Psoas muscle (tissue), 8 donors: ENCODE results near the gene RING1. TPM values are rescaled to one million over a fixed set of nuclear protein-coding genes. Genes with fewer than 3 reads are reported as not detected.

Experiments used
- ATAC-seq, 4 donors: fragments of 200-7000 bp; cut with Tn5 transposase; one replicate each; pipeline ENCODE4 v1.9.1; 2020; ENCODE audit warnings: moderate library complexity in 3 of 4, mild to moderate bottlenecking in 2 of 4
- DNase-seq, 2 donors: peaks; one replicate each; pipeline ENCODE4 v3.0.0-alpha.2; 2020
- H3K27ac ChIP-seq: fragments of 200-600 bp; one replicate; pipeline ENCODE4 v1.8.0; 2022
- H3K27me3 ChIP-seq, 3 donors: fragments of 200-600 bp in 1 of 3; one replicate each; pipeline versions ENCODE4 v1.6.1 to v1.8.0; 2013 to 2022; ENCODE audit warnings: low read length in 2 of 3, mild to moderate bottlenecking in 2 of 3, moderate library complexity in 1 of 3; ENCODE audit not compliant: insufficient read depth in 3 of 3
- H3K36me3 ChIP-seq, 2 donors: fragments of 200-600 bp in 1 of 2; one replicate each; pipeline versions ENCODE4 v1.6.1 to v1.8.0; 2013 to 2022; ENCODE audit warnings: low read depth in 1 of 2, mild to moderate bottlenecking in 1 of 2, moderate library complexity in 1 of 2; ENCODE audit not compliant: insufficient read depth in 1 of 2
- H3K4me1 ChIP-seq: fragments of 200-600 bp; one replicate; pipeline ENCODE4 v1.8.0; 2022
- H3K4me3 ChIP-seq: fragments of 200-600 bp; one replicate; pipeline ENCODE4 v1.8.0; 2022; ENCODE audit warnings: mild to moderate bottlenecking
- H3K9me3 ChIP-seq: fragments of 200-600 bp; one replicate; pipeline ENCODE4 v1.8.0; 2022
- CTCF ChIP-seq: fragments of 200-600 bp; IDR thresholded peaks from one replicate; pipeline ENCODE4 v1.8.0; 2022; ENCODE audit warnings: antibody characterized with exemption
- WGBS, 3 donors: extraction: QIAGEN DNeasy Blood & Tissue Kit; methylation state at CpG; one replicate each; pipeline versions ENCODE4 v1.1.6 to v1.1.7; 2013; 5-methylcytosine and 5-hydroxymethylcytosine counted together
- intact Hi-C, 2 donors: fragments of 100-400 bp; cut with DNase I; formaldehyde crosslinking; loops; one replicate each; pipeline versions ENCODE4 v1.11.0 to v1.14.2; 2022
- polyA plus RNA-seq, 3 donors: library from polyadenylated mRNA; stranded (reverse); fragments of 200-250 nt; gene quantifications; one replicate each; pipeline ENCODE4 v1.2.3, GENCODE V29; 2013
- total RNA-seq, 4 donors: library from RNA; stranded (reverse); fragmentation: NEBNext Ultra II Directional in 2 of 4; extraction: Animal tissue kit (Norgen Biotek cat#: 25700) in 2 of 4; gene quantifications; one replicate each; pipeline versions ENCODE4 v1.2.1 to v1.2.4, GENCODE V29; 2021 to 2023
- donor health status: healthy with polysubstance abuse.
- donor health status: DM: no; HTN: no; CAD: no; lungs with moderate emphysema.
- donor health status: Bipolar disorder and iron deficiency.
- donor health status: healthy.
- donor health status: DM: yes; HTN: yes; CAD: no.
- donor health status: DM: no; HTN: no; CAD: no.
- donor health status: DM: no; HTN: no; CAD: no.
- donor health status: DM: yes; HTN: yes; CAD: no.

RING1 gene
- total and polyA plus RNA-seq, 7 donors = 27.9 to 39.4 (median 30.2) TPM

GRCh38 chr6:33205191-33206026 is 2.9 kb upstream of the RING1 start:
- ATAC-seq (no peak), DNase-seq (peak in 1 of 2 donors; percentile 46)
- Histone ChIP-seq H3K27ac (peak overlapping the region; percentile 80), H3K9me3 (no peaks in the 10 kb centered on the region), H3K4me3 (peak overlapping the region; percentile 90), H3K4me1 (peaks cover 21% of the 10 kb centered on the region), H3K27me3 (no peaks in the 10 kb centered on the region), H3K36me3 (peaks cover 6 to 36% of the 10 kb centered on the region in 2 donors)
- no peak for TF ChIP-seq CTCF
- 51 to 57% (median 56%) methylated on average over 17 of the region's 17 CpGs for WGBS, 3 donors
- intact Hi-C loops = loop anchor here in 1 of 2 donors (5.0 to 10.0 kb wide), 2 partner anchors 42 to 209 kb away; partner anchors contain the start of genes CUTA and PHF1

- no peak for ATAC-seq
- Histone ChIP-seq H3K27ac (no peak overlapping the region), H3K9me3 (no peaks in the 10 kb centered on the region), H3K36me3 (peaks cover 6 to 44% of the 10 kb centered on the region in 2 donors), H3K4me1 (peaks cover 21% of the 10 kb centered on the region), H3K4me3 (no peak overlapping the region), H3K27me3 (no peaks in the 10 kb centered on the region)
- WGBS, 3 donors = 72 to 79% (median 78%) methylated on average over 3 of the region's 3 CpGs
- DNase-seq = no peak
- intact Hi-C loops = loop anchor here in 1 of 2 donors (5.0 to 10.0 kb wide), 2 partner anchors 41 to 209 kb away; partner anchors contain the start of genes CUTA and PHF1
- no peak for TF ChIP-seq CTCF
These were observed 2.1 kb upstream of the RING1 start for GRCh38 chr6:33206027-33206863.

GRCh38 chr6:33206864-33207551 is 1.3 kb upstream of the RING1 start:
- Histone ChIP-seq H3K36me3 (peaks cover 6 to 47% of the 10 kb centered on the region in 2 donors), H3K4me1 (peaks cover 13% of the 10 kb centered on the region), H3K27ac (no peak overlapping the region), H3K4me3 (peak overlapping the region; percentile 89), H3K27me3 (no peaks in the 10 kb centered on the region), H3K9me3 (no peaks in the 10 kb centered on the region)
- DNase-seq = no peak
- TF ChIP-seq CTCF = no peak
- ATAC-seq = no peak
- intact Hi-C loops = loop anchor here in 1 of 2 donors (5.0 to 10.0 kb wide), 2 partner anchors 40 to 208 kb away; partner anchors contain the start of genes CUTA and PHF1
- WGBS, 3 donors = 16% methylated on average over 11 to 20 of the region's 20 CpGs

- H3K4me1 ChIP-seq = peaks cover 8% of the 10 kb centered on the region
- ATAC-seq = peak in 3 of 4 donors; percentile 18 to 52 (median 38)
These were observed 679 bp upstream of the RING1 start for GRCh38 chr6:33207552-33208090.

More at GRCh38 chr6:33207552-33208090, 679 bp upstream of the RING1 start:
- DNase-seq = peak; percentile 59 to 71
- peak overlapping the region; percentile 97 for H3K27ac ChIP-seq
- intact Hi-C loops = loop anchor here in 1 of 2 donors (5.0 to 10.0 kb wide), 2 partner anchors 40 to 207 kb away; partner anchors contain the start of genes CUTA and PHF1
- H3K4me3 ChIP-seq = peak overlapping the region; percentile 89
- H3K9me3 ChIP-seq = no peaks in the 10 kb centered on the region
- WGBS, 3 donors = 0 to 1% (median 1%) methylated on average over 27 to 29 of the region's 29 CpGs
- TF ChIP-seq CTCF = no peak
- peaks cover 3 to 41% of the 10 kb centered on the region in 2 donors for H3K36me3 ChIP-seq
- no peaks in the 10 kb centered on the region for H3K27me3 ChIP-seq
